H9 (cell line): ENCODE results near the gene ADAT3. TPM values are rescaled to one million over a fixed set of nuclear protein-coding genes. Genes with fewer than 3 reads are reported as not detected.

Source experiments
- DNase-seq: peaks from one replicate; pipeline ENCODE4 v3.0.0-alpha.2; 2017
- H2AFZ ChIP-seq: one replicate; pipeline ENCODE4 v1.6.1; 2013; ENCODE audit warnings: mild to moderate bottlenecking, low read length, control low read depth, moderate library complexity
- H2AK5ac ChIP-seq: 2 replicates; pipeline ENCODE4 v1.6.1; 2013; ENCODE audit warnings: low read length, control low read depth, mixed read lengths; ENCODE audit not compliant: insufficient read length
- H2BK120ac ChIP-seq: one replicate; pipeline ENCODE4 v1.6.1; 2013; ENCODE audit warnings: low read depth, mild to moderate bottlenecking, low read length, control low read depth, inconsistent platforms; ENCODE audit not compliant: poor library complexity, severe bottlenecking
- H2BK12ac ChIP-seq: 2 replicates; pipeline ENCODE4 v1.6.1; 2013; ENCODE audit warnings: low read length, control low read depth, mixed read lengths, low read depth; ENCODE audit not compliant: insufficient read length
- H2BK15ac ChIP-seq: 2 replicates; pipeline ENCODE4 v1.6.1; 2013; ENCODE audit warnings: low read depth, low read length, control low read depth
- H2BK20ac ChIP-seq: one replicate; pipeline ENCODE4 v1.6.1; 2013; ENCODE audit warnings: low read depth, mild to moderate bottlenecking, low read length, control low read depth, inconsistent platforms; ENCODE audit not compliant: poor library complexity, severe bottlenecking
- H2BK5ac ChIP-seq: 2 replicates; pipeline ENCODE4 v1.6.1; 2013; ENCODE audit warnings: low read length, control low read depth, mixed read lengths; ENCODE audit not compliant: insufficient read length
- H3K14ac ChIP-seq: 2 replicates; pipeline ENCODE4 v1.6.1; 2013; ENCODE audit warnings: low read length, control low read depth; ENCODE audit not compliant: insufficient read depth
- H3K18ac ChIP-seq: 2 replicates; pipeline ENCODE4 v1.6.1; 2013; ENCODE audit warnings: low read depth, mild to moderate bottlenecking, mixed read lengths, low read length, control low read depth; ENCODE audit not compliant: insufficient read length
- H3K23ac ChIP-seq: 2 replicates; pipeline ENCODE4 v1.6.1; 2013; ENCODE audit warnings: low read length, control low read depth, mixed read lengths, low read depth; ENCODE audit not compliant: insufficient read length
- H3K23me2 ChIP-seq: 2 replicates; pipeline ENCODE4 v1.6.1; 2013; ENCODE audit warnings: low read depth, mild to moderate bottlenecking, mixed read lengths, low read length, control low read depth; ENCODE audit not compliant: insufficient read length, poor library complexity, severe bottlenecking
- H3K27ac ChIP-seq: 2 replicates; pipeline ENCODE4 v1.5.1; 2013; ENCODE audit warnings: low read length, control low read depth, mixed read lengths, low read depth; ENCODE audit not compliant: insufficient read length
- H3K27me3 ChIP-seq: 2 replicates; pipeline ENCODE4 v1.6.1; 2013; ENCODE audit warnings: low read length, control low read depth, inconsistent platforms; ENCODE audit not compliant: insufficient read depth
- H3K4ac ChIP-seq: 2 replicates; pipeline ENCODE4 v1.6.1; 2013; ENCODE audit warnings: low read depth, mild to moderate bottlenecking, control low read depth, inconsistent platforms, low read length, moderate library complexity
- H3K4me1 ChIP-seq: 2 replicates; pipeline ENCODE4 v1.6.1; 2013; ENCODE audit warnings: low read length, control low read depth, inconsistent platforms; ENCODE audit not compliant: insufficient read depth
- H3K4me2 ChIP-seq: 2 replicates; pipeline ENCODE4 v1.6.1; 2013; ENCODE audit warnings: low read length, control low read depth, mixed read lengths; ENCODE audit not compliant: insufficient read length, insufficient read depth
- H3K56ac ChIP-seq: 2 replicates; pipeline ENCODE4 v1.6.1; 2013; ENCODE audit warnings: low read depth, mild to moderate bottlenecking, mixed read lengths, low read length, control low read depth; ENCODE audit not compliant: insufficient read length
- H3K79me1 ChIP-seq: 2 replicates; pipeline ENCODE4 v1.6.1; 2013; ENCODE audit warnings: low read depth, mild to moderate bottlenecking, moderate library complexity, low read length, control low read depth, inconsistent platforms; ENCODE audit not compliant: insufficient read depth, poor library complexity, severe bottlenecking
- H3K79me2 ChIP-seq: 2 replicates; pipeline ENCODE4 v1.6.1; 2013; ENCODE audit warnings: low read length, control low read depth, inconsistent platforms; ENCODE audit not compliant: insufficient read depth
- H3K9ac ChIP-seq: 2 replicates; pipeline ENCODE4 v1.6.1; 2013; ENCODE audit warnings: low read length, control low read depth, mixed read lengths; ENCODE audit not compliant: insufficient read length; ENCODE audit errors: extremely low read depth
- H3K9me3 ChIP-seq: one replicate; pipeline ENCODE4 v1.6.1; 2013; ENCODE audit warnings: low read depth, low read length, inconsistent platforms; ENCODE audit not compliant: control insufficient read depth
- H3T11ph ChIP-seq: one replicate; pipeline ENCODE4 v1.6.1; 2013; ENCODE audit warnings: mild to moderate bottlenecking, low read length, control low read depth, inconsistent platforms
- H4K20me1 ChIP-seq: one replicate; pipeline ENCODE4 v1.6.1; 2013; ENCODE audit not compliant: control insufficient read depth, insufficient read length, insufficient read depth
- H4K5ac ChIP-seq: 2 replicates; pipeline ENCODE4 v1.6.1; 2013; ENCODE audit warnings: low read depth, mild to moderate bottlenecking, mixed read lengths, low read length, control low read depth; ENCODE audit not compliant: insufficient read length
- H4K8ac ChIP-seq: replicated peaks from 2 replicates; pipeline ENCODE4 v1.6.1; 2013; ENCODE audit warnings: low read length, control low read depth, mixed read lengths, low read depth; ENCODE audit not compliant: insufficient read length
- H4K91ac ChIP-seq: 2 replicates; pipeline ENCODE4 v1.6.1; 2013; ENCODE audit warnings: low read depth, mild to moderate bottlenecking, moderate library complexity, mixed read lengths, low read length, control low read depth; ENCODE audit not compliant: insufficient read length
- H3K27ac Mint-ChIP-seq, 3 experiments: 2 replicates in 2 of 3; 3 replicates in 1 of 3; pipeline ENCODE4 v1.8.0; 2020 to 2021; ENCODE audit warnings: mixed read lengths in 3 of 3, mild to moderate bottlenecking in 1 of 3, moderate library complexity in 1 of 3
- H3K27me3 Mint-ChIP-seq: 2 replicates; pipeline ENCODE4 v1.8.0; 2021; ENCODE audit warnings: low read depth, mild to moderate bottlenecking, moderate library complexity, mixed read lengths
- H3K36me3 Mint-ChIP-seq, 3 experiments: 2 replicates in 2 of 3; 3 replicates in 1 of 3; pipeline ENCODE4 v1.8.0; 2020 to 2021; ENCODE audit warnings: low read depth in 3 of 3, mixed read lengths in 3 of 3; ENCODE audit not compliant: insufficient read depth in 1 of 3
- H3K4me1 Mint-ChIP-seq, 2 experiments: 2 replicates each; pipeline ENCODE4 v1.8.0; 2020; ENCODE audit warnings: mixed read lengths in 2 of 2
- H3K4me3 Mint-ChIP-seq, 2 experiments: 2 replicates in 1 of 2; 3 replicates in 1 of 2; pipeline ENCODE4 v1.8.0; 2020 to 2021; ENCODE audit warnings: mild to moderate bottlenecking in 2 of 2, mixed read lengths in 2 of 2, moderate library complexity in 1 of 2
- H3K9me3 Mint-ChIP-seq, 2 experiments: 2 replicates in 1 of 2; 3 replicates in 1 of 2; pipeline ENCODE4 v1.8.0; 2020; ENCODE audit warnings: mild to moderate bottlenecking in 2 of 2, mixed read lengths in 2 of 2, moderate library complexity in 1 of 2
- CTCF ChIP-seq: fragments of 200-600 bp; sonication (generic); conservative IDR thresholded peaks from 3 replicates; pipeline ENCODE4 v1.8.0; 2021; ENCODE audit warnings: antibody characterized with exemption, mild to moderate bottlenecking
- WGBS: extraction: QIAGEN DNeasy Blood & Tissue Kit; methylation state at CpG from one replicate; pipeline ENCODE4 v1.1.7; 2013; ENCODE audit warnings: missing lambda C conversion rate, low lambda C conversion rate, mixed read lengths; ENCODE audit not compliant: insufficient read length; ENCODE audit errors: extremely low coverage; 5-methylcytosine and 5-hydroxymethylcytosine counted together
- total RNA-seq: library from RNA; stranded (reverse); gene quantifications from 2 replicates; pipeline ENCODE4 v1.2.1, GENCODE V29; 2021

ADAT3 gene
- total RNA-seq, 1 experiment from 2014 or later: 12.2 TPM

GRCh38 chr19:1954532-1954933, 49.3 kb downstream of the ADAT3 start:
- H3K27ac ChIP-seq: no peak overlapping the region
- no peak overlapping the region for H4K5ac ChIP-seq
- H4K20me1 ChIP-seq: peaks cover 2% of the 10 kb centered on the region
- H3K23me2 ChIP-seq: no peaks in the 10 kb centered on the region
- Mint-ChIP-seq H3K36me3 (peaks cover 9 to 23% (median 16%) of the 10 kb centered on the region in 3 experiments; a peak in 6 of 7 replicates), H3K27ac (no peak overlapping the region), H3K9me3 (no peaks in the 10 kb centered on the region), H3K4me3 (no peak overlapping the region), H3K27me3 (no peaks in the 10 kb centered on the region), H3K4me1 (peaks cover 3 to 18% of the 10 kb centered on the region in 2 experiments; a peak in 3 of 4 replicates)
- no peak overlapping the region for H2AFZ ChIP-seq
- no CpG with 5 or more reads among the region's 15 CpGs for WGBS
- H3K18ac ChIP-seq: no peak overlapping the region
- no peaks in the 10 kb centered on the region for H3K27me3 ChIP-seq
- no peak overlapping the region for H3K9ac ChIP-seq
- no peak overlapping the region for H3K56ac ChIP-seq
- no peak overlapping the region for H2AK5ac ChIP-seq
- no peak overlapping the region for H2BK20ac ChIP-seq
- no peak for TF ChIP-seq CTCF
- no peak overlapping the region for H2BK5ac ChIP-seq
- H3T11ph ChIP-seq: no peak overlapping the region
- H4K91ac ChIP-seq: no peak overlapping the region
- peaks cover 32% of the 10 kb centered on the region; the same call in 1 of the 2 replicates for H3K79me2 ChIP-seq
- no peak overlapping the region for H2BK15ac ChIP-seq
- H3K4ac ChIP-seq: no peak overlapping the region
- no peak overlapping the region for H4K8ac ChIP-seq
- H3K79me1 ChIP-seq: peaks cover 10% of the 10 kb centered on the region
- H3K14ac ChIP-seq: no peak overlapping the region; the same call in 1 of the 2 replicates
- H3K23ac ChIP-seq: no peak overlapping the region
- DNase-seq: no peak
- no peak overlapping the region for H2BK120ac ChIP-seq
- no peak overlapping the region for H3K4me2 ChIP-seq
- H2BK12ac ChIP-seq: no peak overlapping the region
- H3K9me3 ChIP-seq: no peaks in the 10 kb centered on the region
- no peaks in the 10 kb centered on the region for H3K4me1 ChIP-seq
